ENCODE data around the gene PRDM15. TPM values are rescaled to one million over a fixed set of nuclear protein-coding genes. Genes with fewer than 3 reads are reported as not detected.
A peak's percentile ranks its signal among the peaks of the same experiment; 100 is the strongest.

Gene PRDM15
- total RNA-seq, 6 donors from 2014 or later = 5.3 to 31.4 (median 7.4) TPM

- 83 to 88% methylated on average over 6 of the region's 6 CpGs for WGBS, 2 donors
- no peaks in the 10 kb centered on the region for H3K9me3 ChIP-seq
Measured at GRCh38 chr21:41881051-41881450, 1.9 kb upstream of the PRDM15 start.

GRCh38 chr21:41880153-41880552 is 1.0 kb upstream of the PRDM15 start:
- no peak for TF ChIP-seq EP300 (IDR thresholded peaks at IDR 0.05)
- no peak for TF ChIP-seq POLR2AphosphoS5 (IDR thresholded peaks at IDR 0.05)
- TF ChIP-seq CTCF (IDR thresholded peaks at IDR 0.05) = no peak
- no peak for TF ChIP-seq POLR2A (IDR thresholded peaks at IDR 0.05)
- DNase-seq (no peak), ATAC-seq (ENCODE audit: low FRiP score in 2 of 2) (no peak)
- no peaks in the 10 kb centered on the region for H3K27me3 ChIP-seq
- H3K27ac ChIP-seq = no peak overlapping the region
- no peaks in the 10 kb centered on the region for H3K9me3 ChIP-seq
- H3K4me1 ChIP-seq = peaks cover 10 to 26% (median 19%) of the 10 kb centered on the region in 4 donors
- H3K36me3 ChIP-seq = no peaks in the 10 kb centered on the region
- H3K4me3 ChIP-seq = peak overlapping the region in 3 of 4 donors; percentile 77 to 91 (median 79)
- 85 to 88% methylated on average over 9 of the region's 9 CpGs for WGBS, 2 donors

More at GRCh38 chr21:41881051-41881450, 1.9 kb upstream of the PRDM15 start:
- no peak for ATAC-seq (ENCODE audit: low FRiP score in 2 of 2)
- DNase-seq = no peak
- Histone ChIP-seq H3K4me3 (no peak overlapping the region), H3K36me3 (no peaks in the 10 kb centered on the region), H3K27ac (no peak overlapping the region), H3K4me1 (peaks cover 10 to 26% (median 19%) of the 10 kb centered on the region in 4 donors), H3K27me3 (no peaks in the 10 kb centered on the region)
- TF ChIP-seq POLR2A (IDR thresholded peaks at IDR 0.05) (no peak), EP300 (IDR thresholded peaks at IDR 0.05) (no peak), CTCF (IDR thresholded peaks at IDR 0.05) (no peak), POLR2AphosphoS5 (IDR thresholded peaks at IDR 0.05) (no peak)

- no peaks in the 10 kb centered on the region for H3K9me3 ChIP-seq
- DNase-seq (peak; percentile 70 to 93), ATAC-seq (ENCODE audit: low FRiP score in 2 of 2) (peak in 1 of 2 donors; percentile 70)
- no peaks in the 10 kb centered on the region for H3K27me3 ChIP-seq
- peak overlapping the region in 3 of 4 donors; percentile 52 to 90 (median 76) for H3K27ac ChIP-seq
- H3K4me1 ChIP-seq = peaks cover 10 to 26% (median 19%) of the 10 kb centered on the region in 4 donors
- TF ChIP-seq CTCF (IDR thresholded peaks at IDR 0.05) (no peak), POLR2A (IDR thresholded peaks at IDR 0.05) (no peak), EP300 (IDR thresholded peaks at IDR 0.05) (no peak), POLR2AphosphoS5 (IDR thresholded peaks at IDR 0.05) (peak in 1 of 2 donors; percentile 4)
- peak overlapping the region in 3 of 4 donors; percentile 77 to 91 (median 89) for H3K4me3 ChIP-seq
- H3K36me3 ChIP-seq = no peaks in the 10 kb centered on the region
- 0% methylated on average over 4 of the region's 65 CpGs; no CpG with 5 or more reads in 1 of the 2 donors for WGBS, 2 donors
Measured at GRCh38 chr21:41878831-41879189, 334 bp downstream of the PRDM15 start.

GRCh38 chr21:41877901-41878830 is 978 bp downstream of the PRDM15 start:
- H3K4me3 ChIP-seq = peak overlapping the region; percentile 64 to 91 (median 83)
- no peaks in the 10 kb centered on the region for H3K36me3 ChIP-seq
- TF ChIP-seq POLR2A (IDR thresholded peaks at IDR 0.05) (no peak), EP300 (IDR thresholded peaks at IDR 0.05) (no peak), CTCF (IDR thresholded peaks at IDR 0.05) (no peak), POLR2AphosphoS5 (IDR thresholded peaks at IDR 0.05) (no peak)
- peak overlapping the region in 3 of 4 donors; percentile 52 to 90 (median 76) for H3K27ac ChIP-seq
- no peaks in the 10 kb centered on the region for H3K27me3 ChIP-seq
- ATAC-seq (ENCODE audit: low FRiP score in 2 of 2) (peak; percentile 44 to 47), DNase-seq (peak; percentile 43 to 89)
- no peaks in the 10 kb centered on the region for H3K9me3 ChIP-seq
- WGBS, 2 donors = 3 to 4% methylated on average over 32 to 33 of the region's 48 CpGs
- H3K4me1 ChIP-seq = peaks cover 10 to 26% (median 19%) of the 10 kb centered on the region in 4 donors
